ENCODE data around the gene TMEM170A.
A peak's percentile ranks its signal among the peaks of the same experiment; 100 is the strongest.
"Not testable (repeated sequence)": the region's sequence is repeated elsewhere in the genome, so short reads cannot be mapped to it uniquely, and the experiment has no call there.

Gene TMEM170A

DNA sequence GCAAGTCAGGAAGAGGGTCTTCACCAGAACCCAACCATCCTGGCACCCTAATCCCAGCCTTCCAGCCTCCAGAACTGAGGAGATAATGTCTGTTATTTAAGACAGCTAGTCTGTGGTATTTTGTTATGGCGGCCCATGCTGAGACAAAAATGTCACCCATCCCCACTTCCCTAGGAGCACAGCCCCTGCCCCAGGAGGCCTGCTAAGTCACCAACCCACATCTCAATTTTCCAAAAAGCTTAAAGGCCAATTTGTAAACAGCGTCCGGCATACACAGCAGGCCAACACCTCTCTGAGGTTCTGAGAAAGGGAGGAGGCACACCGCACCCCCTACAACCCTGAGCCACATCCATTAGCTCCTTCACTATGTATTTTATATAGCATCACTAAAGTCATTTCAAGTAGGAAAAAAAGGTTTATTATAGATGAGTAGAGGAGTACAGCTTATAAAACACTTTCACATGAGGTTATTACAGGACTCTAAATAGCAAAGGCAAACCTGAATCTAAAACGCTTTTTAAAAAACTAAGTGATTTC is 6.9 kb downstream of the TMEM170A start:
- no peak for FAIRE-seq
- no peak for DNase-seq (ENCODE audit: insufficient read length, low spot score)

- no peak for FAIRE-seq
- no peak for DNase-seq (ENCODE audit: insufficient read length, low spot score)
Observed at GRCh38 chr16:75456971-75457370, 7.5 kb downstream of the TMEM170A start.

- FAIRE-seq; DNase-seq (ENCODE audit: insufficient read length, low spot score): not testable (repeated sequence)
Observed at GRCh38 chr16:75456486-75456885, 8.0 kb downstream of the TMEM170A start.

DNA sequence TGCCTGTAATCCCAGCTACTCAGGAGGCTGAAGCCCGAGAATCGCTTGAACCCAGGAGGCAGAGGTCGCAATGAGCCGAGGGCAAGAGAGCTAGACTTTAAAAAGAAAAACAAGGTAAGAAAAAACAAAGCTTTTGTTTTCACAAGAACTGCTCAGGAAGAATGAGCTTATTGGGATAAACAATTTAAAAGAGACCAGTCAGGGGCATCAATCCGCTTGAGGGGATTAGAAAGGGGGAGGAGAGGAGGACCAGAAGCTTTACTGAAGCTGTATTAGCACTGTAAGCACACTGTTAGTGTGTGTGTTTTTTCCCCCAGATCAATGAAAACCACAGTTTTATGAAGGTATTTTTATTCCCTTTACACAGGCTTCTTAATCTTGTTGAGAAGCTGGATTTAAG is 8.8 kb downstream of the TMEM170A start:
- DNase-seq (ENCODE audit: insufficient read length, low spot score), result no peak
- no peak for FAIRE-seq

DNA sequence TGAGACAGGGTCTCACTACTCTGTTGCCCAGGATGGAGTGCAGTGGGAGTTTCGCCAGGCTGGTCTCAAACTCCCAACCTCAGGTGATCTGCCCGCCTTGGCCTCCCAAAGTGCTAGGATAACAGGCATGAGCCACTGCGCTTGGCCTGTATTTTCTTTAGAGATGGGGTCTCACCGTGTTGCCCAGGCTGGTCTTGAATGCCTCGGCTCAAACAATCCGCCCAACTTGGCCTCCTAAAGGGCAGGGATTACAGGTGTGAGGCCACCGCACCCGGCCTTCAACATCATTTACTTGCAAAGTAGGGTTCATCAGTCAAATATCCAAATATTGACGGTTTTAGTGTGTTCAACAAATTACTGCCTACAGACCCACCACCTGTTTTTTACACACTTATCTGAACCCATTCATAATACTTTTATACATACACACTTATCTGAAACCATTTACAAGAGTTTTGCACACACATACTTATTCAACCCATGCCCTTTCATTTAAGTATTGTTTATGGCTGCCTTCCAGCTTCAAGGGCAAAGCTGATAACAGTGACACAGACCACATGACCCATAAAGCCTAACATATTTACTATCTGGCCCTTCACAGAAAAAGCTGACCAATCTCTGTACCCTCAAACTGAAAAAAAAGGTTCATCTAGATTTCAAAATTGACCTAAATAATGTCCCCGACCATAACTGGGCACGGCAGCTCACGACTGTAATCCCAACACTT is 11.9 kb downstream of the TMEM170A start:
- no peak for FAIRE-seq
- no peak for DNase-seq (ENCODE audit: insufficient read length, low spot score)

GRCh38 chr16:75446416-75446815 is 18.1 kb downstream of the TMEM170A start:
- no peak for FAIRE-seq
- DNase-seq (ENCODE audit: insufficient read length, low spot score), result no peak

- FAIRE-seq (no peak), DNase-seq (ENCODE audit: insufficient read length, low spot score) (no peak)
Observed at GRCh38 chr16:75445298-75445697, 19.2 kb downstream of the TMEM170A start.

DNA sequence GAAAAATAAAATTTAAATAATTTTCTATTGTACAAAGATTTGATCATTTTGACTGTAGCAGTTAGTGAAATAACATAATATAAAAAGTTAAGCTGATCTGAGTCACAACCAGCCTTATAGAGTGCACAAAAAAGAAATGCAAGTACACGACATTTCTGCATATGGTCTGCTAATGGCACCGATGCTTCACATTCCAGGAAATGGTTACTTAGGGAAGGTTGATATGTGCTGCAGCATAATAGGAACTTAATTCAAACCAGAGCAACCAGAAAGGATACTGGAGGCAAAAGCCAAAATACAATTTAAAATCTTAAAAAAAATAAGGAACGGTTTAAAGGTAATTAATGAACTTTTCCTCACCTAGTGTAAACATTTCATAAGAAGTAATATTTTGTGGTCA is 21.2 kb downstream of the TMEM170A start:
- no peak for FAIRE-seq

GRCh38 chr16:75433732-75434413 is 30.6 kb downstream of the TMEM170A start:
- FAIRE-seq, result no peak
- DNase-seq (ENCODE audit: insufficient read length, low spot score), result peak; percentile 81

More for the DNA sequence above, 21.2 kb downstream of the TMEM170A start:
- no peak for DNase-seq (ENCODE audit: insufficient read length, low spot score)

DNA sequence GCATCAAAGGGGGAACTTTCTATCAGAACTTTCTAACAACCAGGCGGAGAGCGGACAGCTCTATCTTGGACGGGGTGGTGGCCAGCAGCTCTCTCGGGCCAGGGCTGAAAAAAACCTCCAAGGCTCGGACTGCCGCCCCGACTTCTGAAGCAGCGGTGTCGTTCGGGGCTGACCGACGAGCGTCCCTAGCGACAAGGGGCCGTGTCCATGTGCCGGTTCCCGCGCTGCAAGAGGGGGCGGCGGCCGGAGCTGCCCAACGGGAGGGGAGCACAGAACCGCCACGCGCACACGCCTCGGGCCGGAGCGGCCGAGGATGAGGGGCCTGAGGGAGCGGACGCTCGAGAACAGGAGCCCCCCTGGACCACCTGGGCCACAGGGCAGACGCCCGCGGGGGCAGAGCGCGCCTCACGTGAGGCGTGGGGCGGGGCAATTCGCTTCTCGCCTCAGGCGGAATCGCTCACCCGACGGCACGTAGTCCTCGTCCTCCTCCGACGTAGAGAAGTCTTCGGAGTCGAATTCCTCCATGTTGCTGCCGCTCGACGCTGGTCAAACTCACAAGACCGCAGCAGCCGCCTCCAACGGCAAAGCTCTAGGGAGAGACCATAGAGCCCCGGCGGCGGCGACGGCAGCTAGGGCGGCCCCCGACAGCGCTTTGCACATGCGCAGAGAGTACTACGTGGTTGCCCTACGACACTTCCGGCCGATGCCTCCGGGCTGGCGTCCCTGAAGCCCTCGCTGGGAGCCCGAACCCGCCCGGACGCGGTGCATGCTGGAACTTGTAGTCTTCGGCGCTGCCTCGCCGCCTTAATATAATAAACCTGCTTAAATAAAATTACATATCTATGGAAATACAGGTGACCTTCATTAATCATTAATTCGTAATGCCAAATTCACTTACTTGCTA is 31.4 kb downstream of the TMEM170A start, which contains the start of gene CFDP1:
TSS of gene CFDP1 (minus strand) at position 676 of the 904 bp plus-strand sequence. CDS start at position 525, 151 bp downstream.
- DNase-seq (ENCODE audit: insufficient read length, low spot score) (peak; percentile 99), FAIRE-seq (peak; percentile 87)

GRCh38 chr16:75429621-75430403 is 34.7 kb downstream of the TMEM170A start:
- DNase-seq (ENCODE audit: insufficient read length, low spot score) (no peak), FAIRE-seq (no peak)

DNA sequence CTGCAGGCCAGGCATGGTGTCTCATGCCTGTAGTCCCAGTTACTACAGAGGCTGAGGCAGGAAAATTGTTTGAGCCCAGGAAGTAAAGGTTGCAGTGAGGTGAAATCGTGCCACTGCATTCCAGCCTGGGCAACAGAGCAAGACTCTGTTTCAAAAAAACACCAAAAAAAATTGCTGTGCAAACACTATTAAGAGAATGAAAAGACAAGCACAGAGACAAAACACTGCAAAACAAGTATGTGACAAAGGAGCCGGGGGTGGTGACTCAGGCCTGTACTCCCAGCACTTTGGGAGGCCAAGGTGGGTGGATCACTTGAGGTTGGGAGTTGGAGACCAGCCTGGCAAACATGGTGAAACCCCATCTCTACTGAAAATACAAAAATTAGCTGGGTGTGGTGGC is 38.0 kb downstream of the TMEM170A start:
- not testable (repeated sequence) for DNase-seq (ENCODE audit: insufficient read length, low spot score); FAIRE-seq

DNA sequence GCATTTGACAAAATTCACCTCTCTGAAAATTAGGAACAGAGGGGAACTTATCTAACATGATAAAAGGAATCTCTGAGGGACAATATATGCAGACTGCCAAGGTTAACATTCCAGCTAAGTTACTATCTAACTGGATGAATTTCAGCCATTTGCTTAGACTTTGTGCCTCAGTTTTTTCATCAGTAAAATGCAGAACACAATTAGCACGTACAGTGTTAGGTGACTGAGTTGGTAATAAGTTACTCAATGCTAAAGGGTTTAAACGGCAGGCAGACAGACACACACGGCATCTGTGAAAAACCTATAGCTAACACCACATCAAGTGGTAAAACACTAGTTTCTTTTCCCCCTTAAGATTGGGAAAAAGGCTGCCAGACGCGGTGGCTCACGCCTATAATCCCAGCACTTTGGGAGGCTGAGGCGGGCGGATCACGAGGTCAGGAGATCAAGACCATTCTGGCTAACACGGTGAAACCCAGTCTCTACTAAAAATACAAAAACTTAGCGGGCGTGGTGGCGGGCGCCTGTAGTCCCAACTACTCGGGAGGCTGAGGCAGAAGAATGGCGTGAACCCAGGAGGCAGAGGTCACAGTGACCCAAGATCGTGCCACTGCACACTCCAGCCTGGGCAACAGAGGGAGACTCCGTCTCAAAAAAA is 40.3 kb downstream of the TMEM170A start:
- FAIRE-seq; DNase-seq (ENCODE audit: insufficient read length, low spot score): not testable (repeated sequence)

DNA sequence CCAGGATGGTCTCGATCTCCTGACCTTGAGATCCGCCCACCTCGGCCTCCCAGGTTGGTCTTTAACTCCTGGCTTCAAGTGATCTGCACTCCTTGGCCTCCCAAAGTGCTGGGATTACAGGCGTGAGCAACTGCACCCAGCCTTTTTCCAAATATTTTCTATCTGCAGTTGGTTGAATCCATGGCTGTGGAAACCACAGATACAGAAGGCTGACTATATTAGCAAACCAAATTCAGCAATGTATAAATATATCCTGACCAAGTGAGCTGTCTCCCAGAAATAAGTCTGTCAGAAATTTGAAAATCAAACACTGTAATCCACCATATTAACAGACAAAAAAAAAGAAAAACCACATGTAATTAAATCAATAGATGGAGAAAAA is 40.8 kb downstream of the TMEM170A start:
- FAIRE-seq (no peak), DNase-seq (ENCODE audit: insufficient read length, low spot score) (no peak)

DNA sequence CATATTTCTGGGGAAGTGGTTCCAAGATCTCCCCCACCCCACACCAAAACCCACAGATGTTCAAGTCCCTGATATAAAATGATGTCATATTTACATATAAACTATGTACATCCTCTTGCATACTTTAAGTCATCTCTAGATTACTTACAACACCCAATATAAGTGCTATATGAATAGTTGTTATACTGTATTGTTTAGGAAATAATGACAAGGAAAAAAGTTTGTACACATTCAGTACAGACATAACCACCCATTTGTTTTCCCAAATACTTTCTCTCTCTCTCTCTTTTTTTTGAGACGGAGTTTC is 42.7 kb downstream of the TMEM170A start:
- DNase-seq (ENCODE audit: insufficient read length, low spot score) (no peak), FAIRE-seq (no peak)

DNA sequence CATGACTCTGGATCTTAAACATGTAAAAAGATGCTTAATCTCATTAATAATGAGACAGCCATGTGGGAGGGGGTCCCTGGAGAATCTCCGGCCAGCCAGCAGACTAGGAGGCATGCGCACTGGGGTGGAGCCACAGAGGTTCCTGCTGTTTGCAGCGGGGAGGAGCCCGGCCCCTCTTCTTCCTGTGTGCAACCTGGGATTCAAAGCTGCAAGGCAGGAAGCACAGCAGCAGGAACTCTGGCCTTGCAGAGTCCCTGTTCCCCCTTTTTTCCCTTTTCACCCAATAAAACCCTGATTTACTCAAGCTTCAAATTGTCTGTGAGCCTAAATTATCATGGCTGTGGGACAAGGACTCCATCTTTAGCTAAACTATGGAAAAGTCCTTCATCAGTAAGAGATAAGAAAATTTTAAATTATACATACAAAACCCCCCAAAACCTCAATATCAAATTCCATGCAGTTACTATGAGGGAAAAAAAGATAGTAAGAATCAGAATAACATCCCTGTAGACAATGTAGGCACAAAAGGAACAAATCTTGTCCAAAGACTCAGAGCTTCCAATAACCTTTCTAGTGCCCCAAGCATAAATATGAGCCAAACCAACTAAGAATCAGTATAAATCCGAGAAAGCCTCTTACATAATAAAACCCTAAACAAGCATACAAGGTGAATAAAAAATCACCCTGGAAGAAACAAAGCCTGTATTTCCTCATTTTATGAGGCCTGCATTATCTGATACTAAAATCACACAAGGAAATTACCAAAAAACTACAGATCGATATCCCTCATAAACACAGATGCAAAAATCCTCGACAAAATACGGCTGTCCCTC is 43.3 kb downstream of the TMEM170A start:
- peak; percentile 35 for DNase-seq (ENCODE audit: insufficient read length, low spot score)
- FAIRE-seq, result no peak

GRCh38 chr16:75416904-75417565 is 47.5 kb downstream of the TMEM170A start:
- no peak for FAIRE-seq
- DNase-seq (ENCODE audit: insufficient read length, low spot score), result no peak

DNA sequence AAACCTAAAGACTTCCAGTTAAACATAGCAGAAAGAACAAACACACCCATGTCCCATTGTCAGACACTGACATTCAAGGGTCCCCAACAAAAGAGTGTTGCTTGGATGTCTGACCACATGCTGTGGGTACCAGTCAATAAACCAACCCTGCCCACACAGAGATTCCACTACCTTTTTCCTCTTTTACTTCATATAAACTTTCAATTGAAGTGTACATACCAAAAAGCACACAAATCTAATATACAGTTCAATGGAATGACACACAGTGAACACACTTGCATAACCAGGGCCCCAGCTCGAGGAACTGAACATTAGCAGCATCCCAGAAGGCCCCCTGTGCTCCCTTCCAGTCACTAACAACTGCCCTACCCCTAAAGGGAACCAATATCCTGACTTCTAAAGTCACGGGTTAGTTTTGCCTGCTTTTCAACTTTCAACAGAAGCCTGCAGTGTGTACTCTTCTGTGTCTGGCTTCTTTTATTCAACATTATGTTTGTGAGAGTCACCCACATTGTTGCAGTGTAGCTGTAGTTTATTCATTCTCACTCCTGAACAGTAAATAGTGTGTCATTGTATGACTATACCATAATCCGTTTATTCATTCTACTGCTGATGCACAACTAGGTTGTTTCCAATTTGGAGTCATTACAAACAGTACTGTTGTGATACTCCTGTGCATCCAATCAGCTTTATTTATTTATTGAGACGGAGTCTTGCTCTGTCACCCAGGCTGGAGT is 49.2 kb downstream of the TMEM170A start:
- DNase-seq (ENCODE audit: insufficient read length, low spot score), result no peak
- FAIRE-seq, result no peak

Data from HTR-8/SVneo (cell line).